Smooth muscle cell (in vitro differentiated cells): Measurements from ENCODE around the gene ZNF566. TPM values are rescaled to one million over a fixed set of nuclear protein-coding genes. Genes with fewer than 3 reads are reported as not detected.

ENCODE experiments used
- DNase-seq: peaks from one replicate; lab custom pipeline; 2025; ENCODE audit not compliant: unreplicated experiment; lab: John Stamatoyannopoulos, UW
- H2AFZ ChIP-seq: fragments of 200-600 bp; sonication (generic); 2 replicates; pipeline ENCODE4 v1.6.0; 2016; ENCODE audit warnings: antibody characterized with exemption, low read depth, mild to moderate bottlenecking
- H3F3A ChIP-seq: fragments of 200-600 bp; sonication (generic); 2 replicates; pipeline ENCODE4 v1.6.0; 2017; ENCODE audit warnings: antibody characterized with exemption, low read depth
- H3K27ac ChIP-seq: fragments of 200-600 bp; sonication (generic); 2 replicates; pipeline ENCODE4 v1.5.1; 2016; ENCODE audit warnings: low read depth, mild to moderate bottlenecking
- H3K27me3 ChIP-seq: fragments of 200-600 bp; sonication (generic); 2 replicates; pipeline ENCODE4 v1.6.1; 2016; ENCODE audit warnings: low read depth, mild to moderate bottlenecking
- H3K36me3 ChIP-seq: fragments of 200-600 bp; sonication (generic); 2 replicates; pipeline ENCODE4 v1.5.1; 2016; ENCODE audit warnings: low read depth
- H3K4me1 ChIP-seq: fragments of 200-600 bp; sonication (generic); 2 replicates; pipeline ENCODE4 v1.5.1; 2016; ENCODE audit warnings: low read depth
- H3K4me2 ChIP-seq: fragments of 200-600 bp; sonication (generic); 2 replicates; pipeline ENCODE4 v1.6.0; 2016; ENCODE audit warnings: mild to moderate bottlenecking
- H3K4me3 ChIP-seq: fragments of 200-600 bp; sonication (generic); 2 replicates; pipeline ENCODE4 v1.5.1; 2016; ENCODE audit warnings: mild to moderate bottlenecking
- H3K79me2 ChIP-seq: fragments of 200-600 bp; sonication (generic); 2 replicates; pipeline ENCODE4 v1.6.0; 2016; ENCODE audit warnings: low read depth, mild to moderate bottlenecking
- H3K9ac ChIP-seq: fragments of 200-600 bp; sonication (generic); 2 replicates; pipeline ENCODE4 v1.6.0; 2016; ENCODE audit warnings: low read depth
- H3K9me3 ChIP-seq: fragments of 200-600 bp; sonication (generic); replicated peaks from 2 replicates; pipeline ENCODE4 v1.5.1; 2016; ENCODE audit warnings: low read depth
- H4K20me1 ChIP-seq: fragments of 200-600 bp; sonication (generic); 2 replicates; pipeline ENCODE4 v1.6.0; 2016; ENCODE audit warnings: low read depth
- WGBS: methylation state at CpG from one replicate; pipeline ENCODE4 v1.1.7; 2016; ENCODE audit warnings: low lambda C conversion rate; 5-methylcytosine and 5-hydroxymethylcytosine counted together
- polyA plus RNA-seq: library from polyadenylated mRNA; unstranded; fragments of >200 nt; fragmentation: Nextera tagmentation; extraction: Ambion mirVana; gene quantifications from 2 replicates; pipeline ENCODE4 v1.2.1, GENCODE V29; 2016
- total RNA-seq: library from RNA; depleted of rRNA; stranded (reverse); fragments of >200 nt; gene quantifications from 2 replicates; pipeline ENCODE4 v1.2.3, GENCODE V29; 2014
- TF ChIP-seq, protein P1 (sequence below): fragments of 200-600 bp; sonication (generic); IDR thresholded peaks from 2 replicates; pipeline ENCODE4 v1.5.1; 2017; ENCODE audit warnings: borderline replicate concordance, mild to moderate bottlenecking, antibody characterized with exemption; ENCODE audit not compliant: insufficient read depth, poor library complexity, severe bottlenecking

The ZNF566 gene
- total and polyA plus RNA-seq, 2 experiments from 2014 or later, result 3.5 to 6.9 TPM

DNA sequence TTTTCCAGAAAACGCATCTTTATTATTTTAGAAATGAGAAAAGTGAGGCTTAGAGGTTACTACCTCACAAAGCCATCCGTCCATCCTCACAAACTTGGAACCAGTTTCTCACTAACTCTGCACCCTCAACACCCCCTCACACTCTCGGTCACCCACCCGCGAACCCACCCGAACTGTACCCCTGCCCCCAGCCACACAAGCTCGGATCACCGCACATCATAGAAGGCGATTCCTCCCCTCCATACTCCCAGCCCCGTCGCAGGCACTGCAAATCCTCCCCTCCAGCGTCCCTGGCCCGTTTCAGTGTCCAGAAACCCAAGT is 38.5 kb upstream of the ZNF566 start:
- under 1% methylated on average over 11 of the region's 13 CpGs for WGBS
- no peaks in the 10 kb centered on the region for H3F3A ChIP-seq
- peaks cover 20% of the 10 kb centered on the region for H3K9me3 ChIP-seq
- no peaks in the 10 kb centered on the region for H4K20me1 ChIP-seq
- H3K4me1 ChIP-seq, result peaks cover 9% of the 10 kb centered on the region
- peak overlapping the region; percentile 77 for H3K27ac ChIP-seq
- peak overlapping the region; percentile 96 for H3K4me2 ChIP-seq
- H3K27me3 ChIP-seq, result no peaks in the 10 kb centered on the region
- peaks cover 53% of the 10 kb centered on the region for H3K79me2 ChIP-seq
- TF ChIP-seq, protein P1, sequence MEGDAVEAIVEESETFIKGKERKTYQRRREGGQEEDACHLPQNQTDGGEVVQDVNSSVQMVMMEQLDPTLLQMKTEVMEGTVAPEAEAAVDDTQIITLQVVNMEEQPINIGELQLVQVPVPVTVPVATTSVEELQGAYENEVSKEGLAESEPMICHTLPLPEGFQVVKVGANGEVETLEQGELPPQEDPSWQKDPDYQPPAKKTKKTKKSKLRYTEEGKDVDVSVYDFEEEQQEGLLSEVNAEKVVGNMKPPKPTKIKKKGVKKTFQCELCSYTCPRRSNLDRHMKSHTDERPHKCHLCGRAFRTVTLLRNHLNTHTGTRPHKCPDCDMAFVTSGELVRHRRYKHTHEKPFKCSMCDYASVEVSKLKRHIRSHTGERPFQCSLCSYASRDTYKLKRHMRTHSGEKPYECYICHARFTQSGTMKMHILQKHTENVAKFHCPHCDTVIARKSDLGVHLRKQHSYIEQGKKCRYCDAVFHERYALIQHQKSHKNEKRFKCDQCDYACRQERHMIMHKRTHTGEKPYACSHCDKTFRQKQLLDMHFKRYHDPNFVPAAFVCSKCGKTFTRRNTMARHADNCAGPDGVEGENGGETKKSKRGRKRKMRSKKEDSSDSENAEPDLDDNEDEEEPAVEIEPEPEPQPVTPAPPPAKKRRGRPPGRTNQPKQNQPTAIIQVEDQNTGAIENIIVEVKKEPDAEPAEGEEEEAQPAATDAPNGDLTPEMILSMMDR, result no peak
- peaks cover 22% of the 10 kb centered on the region for H3K36me3 ChIP-seq
- peak overlapping the region; percentile 76 for H3K4me3 ChIP-seq
- peak overlapping the region; percentile 95 for H2AFZ ChIP-seq
- peak overlapping the region; percentile 90 for H3K9ac ChIP-seq
- no peak for DNase-seq

DNA sequence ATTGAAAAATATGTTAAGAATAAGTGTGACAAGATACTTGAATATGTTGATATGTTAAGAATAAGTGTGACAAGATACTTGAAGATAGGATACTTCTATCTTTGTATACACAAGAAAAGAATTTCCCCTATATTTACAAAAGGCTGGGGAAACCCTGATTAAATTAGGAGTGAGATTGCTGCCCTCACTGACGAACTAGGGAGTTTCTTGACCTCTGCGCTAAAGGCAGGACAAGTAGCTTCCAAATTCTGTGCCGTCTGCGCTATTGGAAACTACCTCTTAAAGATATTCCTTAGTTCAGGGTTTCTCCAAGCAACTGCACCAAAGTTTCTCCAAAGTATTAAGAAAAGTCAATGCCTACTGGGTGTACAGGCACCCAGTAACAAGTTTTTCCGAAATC is 38.0 kb upstream of the ZNF566 start:
- peak overlapping the region; percentile 90 for H3K9ac ChIP-seq
- no peaks in the 10 kb centered on the region for H3F3A ChIP-seq
- peak overlapping the region; percentile 77 for H3K27ac ChIP-seq
- peak overlapping the region; percentile 76 for H3K4me3 ChIP-seq
- WGBS, result 3% methylated on average over 5 of the region's 5 CpGs
- no peaks in the 10 kb centered on the region for H4K20me1 ChIP-seq
- peak overlapping the region; percentile 96 for H3K4me2 ChIP-seq
- no peak for DNase-seq
- TF ChIP-seq, protein P1, result no peak
- no peaks in the 10 kb centered on the region for H3K27me3 ChIP-seq
- H2AFZ ChIP-seq, result peak overlapping the region; percentile 95
- peaks cover 9% of the 10 kb centered on the region for H3K4me1 ChIP-seq
- H3K9me3 ChIP-seq, result peaks cover 17% of the 10 kb centered on the region
- peaks cover 57% of the 10 kb centered on the region for H3K79me2 ChIP-seq
- H3K36me3 ChIP-seq, result peaks cover 27% of the 10 kb centered on the region

DNA sequence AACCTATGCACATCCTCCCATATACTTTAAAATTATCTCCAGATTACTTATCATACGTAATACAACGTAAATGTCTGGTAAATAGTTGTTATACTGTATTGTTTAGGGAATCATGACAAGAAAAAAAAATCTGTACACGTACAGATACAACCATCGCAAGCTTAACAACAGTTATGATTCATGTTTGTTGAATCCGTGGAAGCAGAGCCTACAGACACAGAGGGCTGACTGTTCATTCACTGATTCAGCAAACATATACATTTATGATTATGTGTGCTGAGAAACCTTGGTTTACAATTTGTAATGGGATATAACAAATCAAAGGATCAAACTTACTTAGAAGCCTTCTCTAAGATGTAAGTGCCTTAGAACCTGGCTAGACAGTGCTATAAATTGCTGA is 37.2 kb upstream of the ZNF566 start:
- DNase-seq, result no peak
- WGBS, result 68% methylated on average over 5 of the region's 5 CpGs
- Histone ChIP-seq H3K4me3 (peak overlapping the region; percentile 76), H3K36me3 (peaks cover 35% of the 10 kb centered on the region), H3K27me3 (no peaks in the 10 kb centered on the region), H2AFZ (no peak overlapping the region), H3K4me2 (peak overlapping the region; percentile 96), H3K79me2 (peaks cover 65% of the 10 kb centered on the region), H3K27ac (peak overlapping the region; percentile 77), H3K4me1 (peaks cover 9% of the 10 kb centered on the region), H3F3A (no peaks in the 10 kb centered on the region), H3K9ac (no peak overlapping the region), H3K9me3 (peaks cover 23% of the 10 kb centered on the region), H4K20me1 (no peaks in the 10 kb centered on the region)
- TF ChIP-seq, protein P1, result no peak

DNA sequence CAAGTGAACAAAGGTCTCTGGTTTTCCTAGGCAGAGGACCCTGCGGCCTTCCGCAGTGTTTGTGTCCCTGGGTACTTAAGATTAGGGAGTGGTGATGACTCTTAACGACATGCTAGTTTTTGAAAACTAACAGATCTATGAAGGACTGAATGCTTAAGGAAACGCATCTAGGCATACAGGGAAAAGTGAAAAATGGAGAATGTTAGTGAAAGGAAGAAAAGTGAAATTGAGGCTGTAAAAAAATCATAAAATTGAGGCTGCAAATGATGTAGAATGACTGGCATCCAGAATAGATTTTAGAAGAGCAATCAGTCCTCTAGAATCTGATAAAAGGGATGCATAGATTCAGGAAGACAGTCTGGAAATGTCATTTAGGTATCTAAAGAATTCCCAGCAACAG is 35.3 kb upstream of the ZNF566 start:
- Histone ChIP-seq H3K9ac (no peak overlapping the region), H3F3A (no peaks in the 10 kb centered on the region), H3K79me2 (peaks cover 83% of the 10 kb centered on the region), H3K4me1 (peaks cover 9% of the 10 kb centered on the region), H3K4me3 (no peak overlapping the region), H3K36me3 (peaks cover 51% of the 10 kb centered on the region), H4K20me1 (no peaks in the 10 kb centered on the region), H3K9me3 (peaks cover 38% of the 10 kb centered on the region), H3K4me2 (no peak overlapping the region), H3K27ac (no peak overlapping the region), H2AFZ (no peak overlapping the region), H3K27me3 (no peaks in the 10 kb centered on the region)
- no peak for DNase-seq
- TF ChIP-seq, protein P1, result no peak
- WGBS, result 99% methylated on average over 4 of the region's 4 CpGs
